ENCODE measurements around the gene TFAP2A. TPM values are rescaled to one million over a fixed set of nuclear protein-coding genes. Genes with fewer than 3 reads are reported as not detected.

TFAP2A gene
- total and polyA plus RNA-seq, 7 donors = 0.13 to 0.36 (median 0.27) TPM; not detected in 2

GRCh38 chr6:10350720-10351119 lies 64.2 kb downstream of the TFAP2A start:
- Histone ChIP-seq H3K27me3 (no peaks in the 10 kb centered on the region), H3K9me3 (peaks cover 0 to 4% (median 0%) of the 10 kb centered on the region in 4 donors), H3K4me1 (no peaks in the 10 kb centered on the region), H3K36me3 (no peaks in the 10 kb centered on the region), H3K4me3 (no peak overlapping the region), H3K27ac (no peak overlapping the region)
- intact Hi-C loops (cut with DNase I) = no loop called here
- DNase-seq = no peak
- 70 to 80% methylated on average over 2 of the region's 2 CpGs for WGBS, 2 donors
- no peak for TF ChIP-seq POLR2AphosphoS5 (IDR thresholded peaks at IDR 0.05)
- TF ChIP-seq EP300 (IDR thresholded peaks at IDR 0.05) = no peak
- TF ChIP-seq POLR2A (IDR thresholded peaks at IDR 0.05) = no peak
- no peak for TF ChIP-seq CTCF (IDR thresholded peaks at IDR 0.05)

- H3K27ac ChIP-seq = no peak overlapping the region
- no peaks in the 10 kb centered on the region for H3K27me3 ChIP-seq
- intact Hi-C loops (cut with DNase I) = no loop called here
- TF ChIP-seq POLR2AphosphoS5 (IDR thresholded peaks at IDR 0.05) (no peak), POLR2A (IDR thresholded peaks at IDR 0.05) (no peak), CTCF (IDR thresholded peaks at IDR 0.05) (no peak)
- no peak overlapping the region for H3K4me3 ChIP-seq
- H3K9me3 ChIP-seq = peaks cover 0 to 3% (median 0%) of the 10 kb centered on the region in 4 donors
- H3K36me3 ChIP-seq = no peaks in the 10 kb centered on the region
- WGBS, 2 donors = 87% methylated on average over 11 of the region's 11 CpGs
- DNase-seq = no peak
- H3K4me1 ChIP-seq = peaks cover 0 to 16% (median 3%) of the 10 kb centered on the region in 4 donors
These were observed 67.1 kb downstream of the TFAP2A start for GRCh38 chr6:10347561-10348327.

Small RNAs within 50 kb of the gene (small RNA-seq; reads per million reads assigned to genes)
- 0 reads per million in 3 donors for gene MIR5689

Other genes with a start within 250 kb of the TFAP2A start
- gene GCNT2, start 106.3 kb upstream of the TFAP2A start, total RNA-seq = 10 to 100 TPM; 13.2 to 26.9 (median 15.9) TPM
- 1 to 10 TPM; 2.4 to 5.3 (median 4.6) TPM for gene GCNT2, start 106.3 kb upstream of the TFAP2A start, polyA plus RNA-seq